Neutrophil (primary cell): ENCODE data around the gene MBD6.

Experiments used
- H3K27ac ChIP-seq: fragments of 200-600 bp; sonication (generic); 2 replicates; pipeline ENCODE4 v1.5.1; 2016; ENCODE audit warnings: mild to moderate bottlenecking, moderate library complexity
- H3K27me3 ChIP-seq: fragments of 200-600 bp; sonication (generic); 2 replicates; pipeline ENCODE4 v1.6.0; 2016; ENCODE audit warnings: mild to moderate bottlenecking
- H3K36me3 ChIP-seq: fragments of 200-600 bp; sonication (generic); 2 replicates; pipeline ENCODE4 v1.5.1; 2017
- H3K4me1 ChIP-seq, 2 experiments: fragments of 200-600 bp in 1 of 2; sonication (generic) in 1 of 2; 1 replicate in 1 of 2; 2 replicates in 1 of 2; pipeline versions ENCODE4 v1.5.1 to v1.6.1; 2013 to 2016; ENCODE audit warnings: low read depth in 1 of 2, low read length in 1 of 2, mild to moderate bottlenecking in 1 of 2, moderate library complexity in 1 of 2; ENCODE audit not compliant: control insufficient read depth in 1 of 2, insufficient read depth in 1 of 2
- H3K4me3 ChIP-seq, 2 experiments: fragments of 200-600 bp in 1 of 2; sonication (generic) in 1 of 2; 1 replicate in 1 of 2; 2 replicates in 1 of 2; pipeline ENCODE4 v1.5.1; 2013 to 2016; ENCODE audit warnings: low read depth in 1 of 2, low read length in 1 of 2, mild to moderate bottlenecking in 1 of 2, moderate library complexity in 1 of 2
- H3K9me3 ChIP-seq: fragments of 200-600 bp; sonication (generic); 2 replicates; pipeline ENCODE4 v1.5.1; 2016
- TF ChIP-seq, protein P1 (sequence below): fragments of 200-600 bp; sonication (generic); IDR thresholded peaks from 2 replicates; pipeline ENCODE4 v1.5.1; 2016; ENCODE audit warnings: antibody characterized with exemption

MBD6 gene

DNA sequence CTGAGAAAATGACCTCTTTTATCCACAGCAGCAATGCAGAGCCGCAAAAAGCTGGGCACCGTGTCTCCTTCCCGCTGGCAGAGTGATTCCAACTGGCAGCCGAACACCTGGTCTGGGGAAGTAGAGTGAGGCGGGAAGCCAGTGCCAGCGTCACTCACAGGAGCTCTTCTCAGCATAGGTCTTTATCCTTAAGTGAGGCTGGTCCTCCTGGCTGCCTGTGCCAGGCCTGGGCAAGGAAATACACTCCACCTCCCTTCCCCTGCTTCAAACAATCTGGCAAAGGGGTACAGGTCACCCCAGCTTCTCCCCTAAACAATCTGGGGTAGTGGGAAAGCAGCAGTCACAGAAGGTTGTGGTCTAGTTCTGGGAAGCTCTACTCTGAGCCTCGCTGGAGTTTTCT lies 47.8 kb upstream of the MBD6 start:
- H3K9me3 ChIP-seq: no peaks in the 10 kb centered on the region
- TF ChIP-seq, protein P1, sequence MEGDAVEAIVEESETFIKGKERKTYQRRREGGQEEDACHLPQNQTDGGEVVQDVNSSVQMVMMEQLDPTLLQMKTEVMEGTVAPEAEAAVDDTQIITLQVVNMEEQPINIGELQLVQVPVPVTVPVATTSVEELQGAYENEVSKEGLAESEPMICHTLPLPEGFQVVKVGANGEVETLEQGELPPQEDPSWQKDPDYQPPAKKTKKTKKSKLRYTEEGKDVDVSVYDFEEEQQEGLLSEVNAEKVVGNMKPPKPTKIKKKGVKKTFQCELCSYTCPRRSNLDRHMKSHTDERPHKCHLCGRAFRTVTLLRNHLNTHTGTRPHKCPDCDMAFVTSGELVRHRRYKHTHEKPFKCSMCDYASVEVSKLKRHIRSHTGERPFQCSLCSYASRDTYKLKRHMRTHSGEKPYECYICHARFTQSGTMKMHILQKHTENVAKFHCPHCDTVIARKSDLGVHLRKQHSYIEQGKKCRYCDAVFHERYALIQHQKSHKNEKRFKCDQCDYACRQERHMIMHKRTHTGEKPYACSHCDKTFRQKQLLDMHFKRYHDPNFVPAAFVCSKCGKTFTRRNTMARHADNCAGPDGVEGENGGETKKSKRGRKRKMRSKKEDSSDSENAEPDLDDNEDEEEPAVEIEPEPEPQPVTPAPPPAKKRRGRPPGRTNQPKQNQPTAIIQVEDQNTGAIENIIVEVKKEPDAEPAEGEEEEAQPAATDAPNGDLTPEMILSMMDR: no peak
- no peaks in the 10 kb centered on the region for H3K27me3 ChIP-seq
- H3K4me1 ChIP-seq: peaks cover 79 to 91% of the 10 kb centered on the region in 2 experiments
- H3K27ac ChIP-seq: peak overlapping the region; percentile 99
- peak overlapping the region; percentile 97 to 100 for H3K4me3 ChIP-seq
- H3K36me3 ChIP-seq: peaks cover 69% of the 10 kb centered on the region

DNA sequence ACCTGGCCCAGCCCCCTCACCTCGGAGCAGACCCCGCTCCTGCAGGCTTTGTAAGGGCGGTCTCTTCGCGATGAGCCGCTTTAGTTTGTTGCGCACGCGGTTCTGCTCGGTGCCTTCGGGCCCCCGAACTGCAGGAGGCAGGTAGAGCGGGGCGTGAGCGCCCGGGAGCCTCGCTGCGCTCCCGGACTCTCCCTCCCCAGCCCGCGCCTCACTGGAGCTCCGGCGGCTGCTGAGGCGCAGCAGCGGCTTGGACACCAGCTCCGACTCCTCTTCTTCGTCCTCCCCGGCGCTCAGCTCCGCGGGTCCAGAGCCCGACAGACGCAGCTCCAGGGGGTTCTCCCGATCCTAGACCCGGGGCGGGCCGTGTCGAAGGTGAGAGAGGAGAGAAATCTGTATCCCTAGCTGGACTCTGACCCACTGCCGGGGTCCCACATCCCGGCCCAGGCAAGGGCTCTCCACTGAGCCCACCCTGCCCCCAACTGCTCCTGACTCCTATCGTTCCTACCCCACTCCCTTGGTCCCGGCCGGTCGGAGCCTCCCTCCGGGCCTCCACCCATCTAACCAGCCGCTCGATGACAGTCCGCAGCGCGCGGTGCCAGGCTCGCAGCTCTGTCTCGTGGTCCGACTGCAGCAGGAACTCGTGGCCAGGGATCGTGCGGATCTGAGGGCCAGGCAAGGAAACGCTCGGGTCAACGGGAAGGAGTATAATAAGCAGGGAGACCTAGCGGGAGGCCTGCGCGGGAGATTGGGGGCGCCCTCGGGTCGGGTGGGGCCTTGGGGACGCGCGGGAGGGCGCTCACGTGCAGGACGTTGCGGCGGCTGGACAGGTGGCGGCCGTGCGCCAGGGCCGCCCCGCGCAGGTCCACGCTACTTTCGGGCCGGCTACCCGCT lies 47.1 kb upstream of the MBD6 start:
- peak overlapping the region; percentile 99 for H3K27ac ChIP-seq
- peak overlapping the region; percentile 97 to 100 for H3K4me3 ChIP-seq
- no peaks in the 10 kb centered on the region for H3K27me3 ChIP-seq
- no peaks in the 10 kb centered on the region for H3K9me3 ChIP-seq
- H3K4me1 ChIP-seq: peaks cover 79 to 91% of the 10 kb centered on the region in 2 experiments
- H3K36me3 ChIP-seq: peaks cover 63% of the 10 kb centered on the region
- TF ChIP-seq, protein P1: no peak

DNA sequence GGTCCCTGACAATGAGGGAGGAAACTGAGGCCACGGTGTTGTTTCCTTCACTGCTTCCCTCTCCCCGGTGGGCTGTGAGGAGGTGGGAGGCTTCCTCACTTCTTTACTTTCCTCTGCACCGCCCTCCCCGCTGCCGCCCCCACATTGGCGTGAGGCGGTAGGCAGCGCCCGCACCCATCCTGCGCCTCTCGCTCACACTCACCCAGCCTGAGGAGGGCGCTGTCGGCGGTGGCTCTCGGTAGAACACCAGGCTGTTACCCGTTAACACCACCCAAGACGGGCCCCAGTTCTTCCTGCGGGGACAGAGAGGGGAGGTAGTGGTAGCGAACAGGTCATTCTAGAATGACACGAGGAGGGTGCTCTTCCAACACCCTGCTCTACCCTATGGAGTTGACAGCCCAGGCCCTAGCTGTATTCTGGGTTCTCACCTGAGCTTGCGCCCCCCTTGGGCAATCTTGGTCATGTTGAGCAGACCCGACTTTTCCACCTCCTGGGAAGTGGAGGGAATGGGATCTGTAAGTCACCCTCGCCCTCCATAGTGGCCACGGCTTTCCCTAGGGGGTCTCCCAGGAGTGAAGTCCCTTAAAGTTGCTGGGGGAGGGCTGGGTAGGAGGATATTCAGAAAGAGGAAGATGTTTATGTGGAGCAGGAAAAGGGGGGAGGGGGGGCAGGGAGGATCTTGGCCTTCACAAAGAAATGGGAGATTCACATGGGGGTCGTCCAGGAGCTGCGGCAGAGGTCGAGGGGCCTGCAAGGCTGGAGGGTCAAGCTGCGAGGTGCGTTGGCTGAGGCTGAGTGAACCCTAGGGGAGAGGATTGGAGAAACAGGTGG lies 46.2 kb upstream of the MBD6 start:
- Histone ChIP-seq H3K4me3 (peak overlapping the region; percentile 97 to 100), H3K9me3 (no peaks in the 10 kb centered on the region), H3K27me3 (no peaks in the 10 kb centered on the region), H3K36me3 (peaks cover 54% of the 10 kb centered on the region), H3K27ac (peak overlapping the region; percentile 99), H3K4me1 (peaks cover 79 to 91% of the 10 kb centered on the region in 2 experiments)
- TF ChIP-seq, protein P1: peak; percentile 69

DNA sequence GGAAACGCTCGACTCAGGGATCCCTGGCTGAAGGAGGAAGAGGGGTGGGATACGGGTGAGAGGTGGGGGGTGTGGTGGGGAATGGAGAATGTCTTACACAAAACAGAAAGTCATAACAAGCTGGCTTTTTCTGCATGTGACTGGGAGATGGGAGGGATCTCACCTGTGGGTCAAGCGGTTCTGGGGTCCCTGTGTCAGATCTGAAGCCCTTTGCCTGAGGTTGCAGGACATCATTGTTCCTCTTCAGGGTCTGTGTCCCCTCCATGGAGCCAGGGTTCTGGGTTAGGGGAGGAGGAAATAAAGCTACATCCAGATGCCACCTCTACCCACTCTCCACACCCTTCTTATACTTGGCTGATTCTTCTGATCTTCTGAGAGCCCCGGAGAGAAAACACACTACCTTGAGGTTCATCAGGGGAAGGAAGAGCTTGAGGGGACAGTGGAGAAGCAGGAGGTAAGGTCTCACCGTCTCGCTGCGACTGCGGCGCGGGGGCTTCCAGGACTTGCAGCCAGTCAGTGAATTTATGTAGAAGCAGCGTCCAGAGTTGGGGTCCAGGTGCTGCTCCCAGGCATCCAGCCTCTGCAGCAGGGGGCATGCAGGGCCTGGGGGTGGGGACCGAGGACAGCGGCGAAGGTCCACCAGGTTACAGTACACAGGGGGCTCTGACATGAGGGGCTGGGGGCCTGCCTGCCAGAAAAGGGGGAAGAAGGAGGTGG lies 45.5 kb upstream of the MBD6 start:
- Histone ChIP-seq H3K9me3 (no peaks in the 10 kb centered on the region), H3K4me3 (peak overlapping the region; percentile 97 to 100), H3K27me3 (no peaks in the 10 kb centered on the region), H3K27ac (peak overlapping the region; percentile 99), H3K36me3 (peaks cover 46% of the 10 kb centered on the region), H3K4me1 (peaks cover 78 to 89% of the 10 kb centered on the region in 2 experiments)
- TF ChIP-seq, protein P1: no peak
